Measurements from ENCODE around the gene FHIT. TPM values are rescaled to one million over a fixed set of nuclear protein-coding genes. Genes with fewer than 3 reads are reported as not detected.

Gene FHIT
- total RNA-seq, 4 donors from 2014 or later = 5.0 to 15.3 (median 8.3) TPM

GRCh38 chr3:60339304-60339703, 911.9 kb downstream of the FHIT start:
- intact Hi-C loops (cut with DNase I; ENCODE audit: low total_unique reads) = no loop called here
- DNase-seq (ENCODE audit: low spot score in 2 of 2) = no peak
- 71 to 81% methylated on average over 6 of the region's 6 CpGs for WGBS, 2 donors

GRCh38 chr3:60337421-60337820, 913.8 kb downstream of the FHIT start:
- no peak for TF ChIP-seq POLR2A (IDR thresholded peaks at IDR 0.05)
- TF ChIP-seq, protein P1, sequence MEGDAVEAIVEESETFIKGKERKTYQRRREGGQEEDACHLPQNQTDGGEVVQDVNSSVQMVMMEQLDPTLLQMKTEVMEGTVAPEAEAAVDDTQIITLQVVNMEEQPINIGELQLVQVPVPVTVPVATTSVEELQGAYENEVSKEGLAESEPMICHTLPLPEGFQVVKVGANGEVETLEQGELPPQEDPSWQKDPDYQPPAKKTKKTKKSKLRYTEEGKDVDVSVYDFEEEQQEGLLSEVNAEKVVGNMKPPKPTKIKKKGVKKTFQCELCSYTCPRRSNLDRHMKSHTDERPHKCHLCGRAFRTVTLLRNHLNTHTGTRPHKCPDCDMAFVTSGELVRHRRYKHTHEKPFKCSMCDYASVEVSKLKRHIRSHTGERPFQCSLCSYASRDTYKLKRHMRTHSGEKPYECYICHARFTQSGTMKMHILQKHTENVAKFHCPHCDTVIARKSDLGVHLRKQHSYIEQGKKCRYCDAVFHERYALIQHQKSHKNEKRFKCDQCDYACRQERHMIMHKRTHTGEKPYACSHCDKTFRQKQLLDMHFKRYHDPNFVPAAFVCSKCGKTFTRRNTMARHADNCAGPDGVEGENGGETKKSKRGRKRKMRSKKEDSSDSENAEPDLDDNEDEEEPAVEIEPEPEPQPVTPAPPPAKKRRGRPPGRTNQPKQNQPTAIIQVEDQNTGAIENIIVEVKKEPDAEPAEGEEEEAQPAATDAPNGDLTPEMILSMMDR (IDR thresholded peaks at IDR 0.05) = no peak
- no peak for DNase-seq (ENCODE audit: low spot score in 2 of 2)
- 87 to 98% methylated on average over 2 of the region's 2 CpGs for WGBS, 2 donors
- H3K4me3 ChIP-seq (ENCODE audit: low read depth, poor library complexity, severe bottlenecking) = no peak overlapping the region
- intact Hi-C loops (cut with DNase I; ENCODE audit: low total_unique reads) = no loop called here

More at GRCh38 chr3:60339304-60339703, 911.9 kb downstream of the FHIT start:
- no peak for TF ChIP-seq POLR2A (IDR thresholded peaks at IDR 0.05)
- TF ChIP-seq, protein P1 (IDR thresholded peaks at IDR 0.05) = no peak
- H3K4me3 ChIP-seq (ENCODE audit: low read depth, poor library complexity, severe bottlenecking) = no peak overlapping the region

- TF ChIP-seq, protein P1 (IDR thresholded peaks at IDR 0.05) = no peak
- TF ChIP-seq POLR2A (IDR thresholded peaks at IDR 0.05) = no peak
- no peak for DNase-seq (ENCODE audit: low spot score in 2 of 2)
- H3K4me3 ChIP-seq (ENCODE audit: low read depth, poor library complexity, severe bottlenecking) = no peak overlapping the region
- 67 to 88% methylated on average over 2 of the region's 2 CpGs for WGBS, 2 donors
- intact Hi-C loops (cut with DNase I; ENCODE audit: low total_unique reads) = no loop called here
These were observed 915.2 kb downstream of the FHIT start for GRCh38 chr3:60336061-60336460.

- intact Hi-C loops (cut with DNase I; ENCODE audit: low total_unique reads) = no loop called here
- no peak overlapping the region for H3K4me3 ChIP-seq (ENCODE audit: low read depth, poor library complexity, severe bottlenecking)
- WGBS, 2 donors = 61 to 71% methylated on average over 1 of the region's 1 CpG
- TF ChIP-seq, protein P1 (IDR thresholded peaks at IDR 0.05) = no peak
- TF ChIP-seq POLR2A (IDR thresholded peaks at IDR 0.05) = no peak
- DNase-seq (ENCODE audit: low spot score in 2 of 2) = no peak
These were observed 917.5 kb downstream of the FHIT start for GRCh38 chr3:60333710-60334109.

DNA sequence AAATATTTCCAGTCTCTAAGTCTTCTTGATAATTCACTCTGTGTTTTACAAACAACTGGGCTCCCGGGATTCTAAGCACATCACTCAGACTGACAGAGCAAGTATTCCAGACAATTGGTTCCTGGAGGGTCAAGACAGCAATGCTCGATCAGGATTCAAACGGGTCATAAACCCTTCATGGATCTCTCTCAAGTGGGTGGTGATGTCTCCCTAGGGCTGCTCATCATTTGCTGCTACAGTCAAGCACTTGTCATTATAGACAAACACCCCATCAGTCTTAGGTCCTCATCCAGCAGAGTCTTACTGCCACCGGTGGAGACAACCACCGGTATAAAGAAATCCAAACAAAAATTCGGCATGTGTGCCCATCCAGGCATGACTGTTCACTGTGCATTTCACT, 921.1 kb downstream of the FHIT start:
- intact Hi-C loops (cut with DNase I; ENCODE audit: low total_unique reads) = no loop called here
- 64 to 69% methylated on average over 6 of the region's 6 CpGs for WGBS, 2 donors
- H3K4me3 ChIP-seq (ENCODE audit: low read depth, poor library complexity, severe bottlenecking) = no peak overlapping the region
- no peak for TF ChIP-seq POLR2A (IDR thresholded peaks at IDR 0.05)
- TF ChIP-seq, protein P1 (IDR thresholded peaks at IDR 0.05) = no peak
- DNase-seq (ENCODE audit: low spot score in 2 of 2) = no peak

GRCh38 chr3:60325610-60326170, 925.6 kb downstream of the FHIT start:
- intact Hi-C loops (cut with DNase I; ENCODE audit: low total_unique reads) = no loop called here
- no peak overlapping the region for H3K4me3 ChIP-seq (ENCODE audit: low read depth, poor library complexity, severe bottlenecking)
- no peak for DNase-seq (ENCODE audit: low spot score in 2 of 2)
- no peak for TF ChIP-seq POLR2A (IDR thresholded peaks at IDR 0.05)
- TF ChIP-seq, protein P1 (IDR thresholded peaks at IDR 0.05) = no peak
- WGBS, 2 donors = 71% methylated on average over 5 of the region's 5 CpGs
